GM18870 (cell line): Measurements from ENCODE around the gene NSUN4.
"Not testable (repeated sequence)": the region's sequence is repeated elsewhere in the genome, so short reads cannot be mapped to it uniquely, and the experiment has no call there.

Experiments used
- ATAC-seq: cut with Tn5 transposase; IDR thresholded peaks from one replicate; pipeline ENCODE4 v1.9.1; 2021; ENCODE audit warnings: moderate library complexity; ENCODE audit not compliant: unreplicated experiment

Gene NSUN4

DNA sequence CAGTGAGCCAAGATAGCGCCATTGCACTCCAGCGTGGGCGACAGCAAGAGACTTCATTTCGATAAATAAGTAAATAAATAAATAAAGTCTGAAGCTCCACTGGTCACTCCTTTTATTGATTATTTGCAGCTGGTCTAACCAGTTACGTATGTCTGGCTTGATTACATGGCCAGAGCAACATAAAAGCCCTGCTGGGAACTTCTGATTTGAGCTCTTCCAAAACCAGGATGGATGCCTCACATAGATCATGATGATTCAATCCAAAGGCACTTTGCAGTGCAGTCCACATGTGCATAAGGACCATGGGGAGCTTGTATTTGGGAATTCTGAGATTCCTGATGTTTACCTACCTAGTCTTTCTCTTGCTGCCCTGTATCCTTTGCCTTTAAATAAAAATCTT, 24.0 kb downstream of the NSUN4 start:
- ATAC-seq = no peak

DNA sequence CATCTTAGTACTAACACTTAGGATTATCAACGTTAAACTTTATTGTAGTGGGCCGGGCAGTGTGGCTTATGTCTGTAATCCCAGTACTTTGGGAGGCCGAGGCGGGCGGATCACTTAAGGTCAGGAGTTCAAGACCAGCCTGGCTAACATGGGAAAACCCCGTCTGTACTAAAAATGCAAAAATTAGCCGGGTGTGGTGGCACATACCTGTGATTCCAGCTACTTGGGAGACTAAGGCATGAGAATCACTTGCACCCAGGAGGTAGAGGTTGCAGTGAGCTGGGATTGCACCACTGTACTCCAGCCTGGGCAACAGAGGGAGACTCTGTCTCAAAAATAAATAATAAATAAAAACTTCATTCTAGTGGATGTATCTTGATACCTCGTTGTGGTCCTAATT, 25.2 kb downstream of the NSUN4 start:
- not testable (repeated sequence) for ATAC-seq

DNA sequence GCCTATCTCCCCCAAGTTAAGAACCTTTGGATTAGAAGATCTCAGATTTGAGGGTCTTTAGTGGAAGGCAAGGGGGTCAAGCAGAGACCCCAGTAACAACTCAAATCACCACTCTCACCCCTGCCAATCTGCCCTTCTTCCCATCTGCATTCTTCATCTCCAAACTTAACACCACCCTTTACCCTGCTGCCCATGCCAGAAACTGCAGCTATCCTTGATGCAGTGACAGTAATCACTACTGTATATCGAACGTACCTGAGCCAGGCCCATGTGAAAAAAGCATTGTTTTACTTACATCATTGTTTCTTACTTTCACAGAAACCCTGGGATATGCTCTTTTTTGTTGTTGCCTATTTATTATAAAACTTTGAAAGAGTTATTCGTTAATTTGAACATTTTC, 26.5 kb downstream of the NSUN4 start:
- ATAC-seq = no peak

DNA sequence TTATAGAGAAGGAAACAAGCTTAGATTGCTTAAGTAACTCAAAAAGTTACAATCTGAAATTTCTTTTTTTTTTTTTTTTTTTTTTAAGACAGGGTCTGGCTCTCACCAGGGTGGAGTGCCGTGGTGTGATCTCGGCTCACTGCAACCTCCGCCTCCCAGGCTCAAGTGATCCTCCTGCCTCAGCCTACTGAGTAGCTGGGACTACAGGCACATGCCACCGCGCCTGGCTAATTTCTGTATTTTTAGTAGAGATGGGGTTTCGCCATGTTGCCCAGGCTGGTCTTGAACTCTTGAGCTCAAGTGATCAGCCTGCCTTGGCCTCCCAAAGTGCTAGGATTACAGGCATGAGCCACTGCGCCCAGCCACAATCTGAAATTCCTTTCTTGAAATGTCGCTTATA, 27.1 kb downstream of the NSUN4 start:
- ATAC-seq = not testable (repeated sequence)

DNA sequence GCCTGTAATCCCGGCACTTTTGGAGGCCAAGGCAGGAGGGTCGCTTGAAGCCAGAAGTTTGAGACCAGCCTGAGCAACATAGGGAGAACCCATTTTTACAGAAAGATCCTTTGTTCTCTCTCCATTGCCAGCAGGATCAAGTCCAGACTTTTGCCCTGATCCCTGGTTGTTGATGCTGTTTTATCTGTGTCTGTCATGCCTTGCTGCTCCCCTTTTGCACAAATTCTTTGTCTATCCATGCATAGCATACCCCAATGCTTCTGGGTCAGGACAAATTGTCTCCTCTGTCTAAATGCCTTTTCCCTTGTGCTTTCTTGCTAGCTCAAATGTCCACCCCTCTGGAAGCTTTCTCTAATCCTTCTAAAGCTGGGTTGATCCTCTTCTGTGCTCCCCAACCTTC, 28.2 kb downstream of the NSUN4 start:
- no peak for ATAC-seq

DNA sequence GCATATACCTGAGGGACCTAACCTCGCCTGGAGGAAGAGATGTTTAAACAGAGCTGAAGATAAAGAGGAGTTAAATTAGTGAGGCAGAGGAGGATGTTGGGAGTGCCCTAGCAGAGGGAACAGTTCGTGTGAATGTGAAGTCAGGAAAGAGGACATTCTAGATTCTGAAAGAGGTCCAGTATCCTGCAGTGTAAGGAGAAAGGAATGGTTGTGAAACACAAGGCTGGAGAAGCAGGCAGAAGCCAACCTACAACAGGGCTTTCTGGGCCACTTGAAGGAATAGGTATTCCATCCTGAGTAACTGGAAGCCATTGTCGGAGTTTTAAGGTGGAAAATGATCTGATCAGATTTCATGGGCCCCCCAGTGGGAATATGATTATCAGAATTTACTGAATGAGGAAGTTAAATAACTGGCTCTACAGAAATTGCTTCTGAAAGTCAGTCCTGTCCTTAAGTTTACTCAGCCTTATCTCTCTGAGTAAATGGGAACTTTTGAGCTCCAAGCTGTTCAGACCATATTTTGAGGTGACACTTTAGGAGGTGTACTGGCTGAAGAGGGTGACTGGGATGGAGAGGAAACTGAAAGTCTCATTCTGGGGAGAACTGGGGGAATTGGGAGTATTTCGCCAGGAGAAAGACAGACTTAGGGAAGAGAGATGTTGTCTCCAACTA, 29.1 kb downstream of the NSUN4 start:
- no peak for ATAC-seq

DNA sequence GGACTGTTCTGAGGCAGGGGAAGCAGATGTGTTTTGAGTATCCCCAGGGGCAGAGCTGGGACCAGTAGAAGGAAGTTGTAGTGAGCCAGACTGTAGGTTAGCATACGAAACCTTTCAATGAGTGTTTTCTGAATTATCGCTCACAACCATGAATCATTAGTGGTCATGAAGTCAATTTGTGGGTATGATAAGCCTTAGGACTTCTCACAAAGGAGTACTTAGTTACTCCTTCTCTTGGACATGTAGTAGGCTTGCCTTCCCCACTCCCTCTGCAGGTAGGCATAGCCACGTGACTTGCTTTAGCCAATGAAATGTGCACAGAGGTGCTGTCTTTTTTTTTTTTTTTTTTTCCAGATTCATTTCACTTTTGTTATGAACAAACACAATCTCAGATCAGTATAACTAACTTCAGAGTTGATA, 29.6 kb downstream of the NSUN4 start:
- ATAC-seq = no peak

DNA sequence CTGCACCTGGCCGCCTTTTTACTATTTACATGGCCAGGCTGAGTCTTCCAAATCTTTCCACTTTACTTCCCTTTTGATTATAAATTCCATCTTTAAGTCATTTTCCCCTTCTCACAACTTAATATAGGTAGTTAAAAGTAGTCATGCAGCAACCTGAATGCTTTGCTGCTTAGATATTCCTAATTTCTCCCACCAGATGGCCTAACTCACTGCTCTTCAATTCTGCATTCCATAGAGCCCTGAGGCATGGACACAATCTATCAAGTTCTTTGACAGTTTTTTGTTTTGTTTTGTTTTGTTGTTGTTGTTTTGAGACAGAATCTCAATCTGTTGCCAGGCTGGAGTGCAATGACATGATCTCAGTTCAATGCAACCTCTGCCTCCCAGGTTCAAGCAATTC, 31.8 kb downstream of the NSUN4 start:
- no peak for ATAC-seq

DNA sequence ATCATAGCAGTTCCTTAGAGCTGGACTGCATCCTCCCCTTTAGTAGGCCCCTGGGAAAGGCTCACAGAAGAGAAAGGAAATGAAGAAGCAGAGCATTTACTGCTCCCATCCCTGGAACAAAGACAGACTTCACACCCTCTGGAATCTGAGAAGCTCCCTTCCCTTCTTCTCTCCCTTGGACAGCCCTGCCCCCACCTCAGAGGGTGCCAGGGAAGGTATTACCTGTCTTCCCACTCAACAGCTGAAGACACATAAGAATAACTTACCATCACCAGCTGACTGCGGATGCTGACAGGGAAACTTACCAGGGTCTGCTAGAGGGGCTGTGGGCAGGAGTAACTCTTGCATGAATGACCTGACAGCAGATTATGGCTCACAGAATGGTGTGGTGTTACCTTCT, 39.4 kb downstream of the NSUN4 start:
- ATAC-seq = no peak

DNA sequence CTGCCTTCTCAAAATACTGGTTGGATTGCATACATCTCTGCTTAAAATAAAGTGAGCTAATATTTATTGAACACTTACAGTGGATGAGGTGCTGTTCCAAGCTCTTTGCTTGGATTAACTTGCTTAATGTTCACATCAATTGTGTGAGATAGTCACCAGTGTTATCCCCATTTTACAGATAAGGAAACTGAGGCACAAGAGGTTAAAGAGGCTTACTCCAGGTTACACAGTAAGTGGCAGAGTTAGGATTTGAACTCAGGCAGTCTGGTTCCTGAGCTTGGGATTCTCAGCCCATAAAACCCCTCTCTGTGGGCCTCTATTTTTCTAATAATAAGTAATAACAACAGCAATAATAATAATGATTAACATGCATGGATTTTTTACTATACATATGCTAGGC, 39.9 kb downstream of the NSUN4 start:
- ATAC-seq = no peak

DNA sequence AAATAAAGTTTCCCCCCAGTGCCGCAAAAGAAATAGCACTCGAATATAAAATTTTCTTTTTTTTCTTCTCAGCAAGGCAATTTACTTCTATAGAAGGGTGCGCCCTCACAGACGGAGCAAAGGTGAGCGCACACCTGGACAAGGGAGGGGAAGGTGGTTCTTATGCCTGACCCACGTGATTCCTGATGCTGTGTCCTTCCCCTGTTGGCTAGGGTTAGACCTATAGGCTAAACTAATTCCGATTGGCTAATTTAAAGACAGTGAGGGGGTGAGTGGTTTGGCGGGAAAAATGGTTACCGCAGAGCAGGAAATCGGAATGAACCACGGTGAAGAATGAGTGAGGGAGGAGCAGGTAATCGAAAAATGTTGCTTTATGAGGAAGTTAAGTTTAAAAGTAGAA, 52.9 kb downstream of the NSUN4 start:
- ATAC-seq = no peak

DNA sequence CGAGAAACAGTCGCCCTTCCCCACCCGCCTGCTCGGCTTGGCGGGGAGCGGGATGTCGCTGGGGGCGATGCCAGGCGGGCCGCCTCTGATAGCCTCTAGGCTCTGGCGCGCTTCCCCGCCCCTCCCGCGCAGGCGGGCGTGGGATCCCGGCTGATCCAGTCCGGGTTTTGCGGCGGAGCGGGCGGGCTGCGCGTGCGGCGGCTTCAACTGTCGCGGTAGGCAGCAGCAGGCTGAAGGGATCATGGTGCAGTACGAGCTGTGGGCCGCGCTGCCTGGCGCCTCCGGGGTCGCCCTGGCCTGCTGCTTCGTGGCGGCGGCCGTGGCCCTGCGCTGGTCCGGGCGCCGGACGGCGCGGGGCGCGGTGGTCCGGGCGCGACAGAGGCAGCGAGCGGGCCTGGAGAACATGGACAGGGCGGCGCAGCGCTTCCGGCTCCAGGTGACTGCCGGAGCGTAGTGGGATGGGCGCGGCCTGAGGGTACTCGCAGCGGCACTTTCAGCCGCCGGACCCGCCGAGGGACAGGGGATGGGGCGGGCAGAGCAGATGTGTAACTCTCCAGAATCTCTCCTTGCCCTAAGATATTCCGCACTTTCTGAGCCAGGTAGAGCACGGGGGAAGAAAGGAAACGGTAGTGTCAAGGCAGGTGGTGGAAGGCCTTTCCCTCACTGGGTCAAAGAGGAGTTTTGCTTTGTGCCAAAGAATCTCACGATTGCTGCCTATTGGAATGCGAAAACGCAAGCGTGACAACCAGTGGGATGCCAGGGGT, 53.7 kb downstream of the NSUN4 start, which contains the start of gene FAAH:
Gene FAAH, plus strand, starts transcription at position 210 of the 764 bp plus-strand sequence. Its CDS starts 32 bp downstream, at position 242.
- ATAC-seq = no peak

DNA sequence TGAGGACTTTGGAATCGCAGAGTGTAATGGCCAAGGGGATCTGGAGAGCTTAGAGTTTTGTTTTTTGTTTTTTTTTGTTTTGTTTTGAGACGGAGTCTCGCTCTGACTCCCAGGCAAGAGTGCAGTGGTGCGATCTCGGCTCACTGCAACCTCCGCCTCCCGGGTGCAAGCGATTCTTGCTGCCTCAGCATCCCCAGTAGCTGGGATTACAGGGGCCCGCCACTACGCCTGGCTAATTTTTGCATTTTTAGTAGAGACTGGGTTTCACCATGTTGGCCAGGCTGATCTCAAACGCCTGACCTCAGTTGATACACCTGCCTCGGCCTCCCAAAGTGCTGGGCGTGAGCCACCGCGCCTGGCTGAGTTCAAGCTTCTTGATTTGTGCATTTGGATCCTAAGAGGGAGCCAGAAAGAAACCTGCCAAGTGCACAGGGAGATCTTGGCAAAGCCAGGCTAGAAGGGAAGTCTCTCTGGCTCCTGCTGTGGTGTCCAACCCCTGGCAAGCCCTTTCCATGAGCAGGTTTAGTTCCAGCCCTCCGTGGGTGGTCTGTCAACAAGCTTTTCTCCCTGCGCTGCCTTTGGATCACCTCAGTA, 54.4 kb downstream of the NSUN4 start:
- no peak for ATAC-seq

DNA sequence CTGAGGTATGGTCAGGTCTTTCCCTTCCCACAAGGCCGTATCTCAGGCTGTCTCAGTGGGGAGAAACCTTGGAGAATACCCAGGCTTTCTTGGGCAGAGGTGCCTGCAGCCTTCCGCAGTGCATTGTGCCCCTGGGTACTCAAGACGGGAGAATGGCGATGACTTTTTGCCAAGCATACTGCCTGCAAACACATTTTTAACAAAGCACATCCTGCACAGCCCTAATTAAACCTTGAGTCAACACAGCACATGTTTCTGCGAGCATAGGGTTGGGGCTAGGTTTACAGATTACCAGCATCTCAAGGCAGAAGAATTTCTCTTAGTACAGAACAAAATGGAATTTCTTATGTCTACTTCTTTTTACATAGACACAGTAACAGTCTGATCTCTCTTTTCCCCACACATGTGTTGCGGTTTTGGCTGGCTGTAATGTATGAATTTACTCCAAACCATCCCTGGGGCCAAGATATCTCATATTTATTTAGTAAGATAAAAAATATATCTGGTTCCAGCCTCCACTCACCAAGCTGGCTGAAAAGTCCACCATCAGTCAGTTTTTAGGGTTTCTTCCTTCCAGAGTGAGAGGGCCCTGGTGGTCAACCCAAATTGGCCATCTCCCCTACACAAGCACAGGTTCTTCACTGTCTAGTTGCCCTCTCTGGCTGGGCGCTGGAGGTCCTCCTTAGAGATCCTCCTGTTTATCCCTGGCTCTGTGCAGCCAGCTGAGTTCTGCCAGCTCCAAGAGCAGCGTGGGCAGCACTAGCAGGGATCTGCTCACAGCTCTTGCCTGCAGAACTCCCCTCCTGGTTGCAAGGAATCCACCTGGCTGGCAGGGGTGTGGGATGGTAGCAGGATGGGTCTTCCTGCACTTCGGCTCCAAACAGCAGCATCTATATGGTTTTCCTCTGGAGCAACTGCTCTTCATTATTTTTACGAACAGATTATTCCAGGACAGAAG, 56.1 kb downstream of the NSUN4 start:
- ATAC-seq = no peak

DNA sequence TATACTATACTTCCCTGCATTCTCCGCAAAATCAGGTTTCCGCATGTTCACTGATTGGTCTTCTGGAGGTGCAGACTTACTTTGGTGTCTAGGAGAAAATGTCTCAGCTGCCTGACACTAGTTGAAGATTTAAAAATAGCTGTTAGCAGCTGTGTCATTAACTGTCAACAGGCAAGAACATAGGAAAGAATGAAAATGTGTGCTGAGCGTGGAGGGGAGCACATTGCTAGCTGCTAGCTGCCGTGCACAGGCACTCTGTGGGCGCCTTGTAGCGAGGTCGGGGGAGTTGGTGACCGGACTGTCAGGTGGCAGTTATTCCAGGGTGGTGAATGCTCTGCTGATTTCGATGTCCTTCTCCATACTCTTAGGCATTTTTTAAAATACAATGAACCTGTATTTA, 58.7 kb downstream of the NSUN4 start:
- ATAC-seq = no peak

DNA sequence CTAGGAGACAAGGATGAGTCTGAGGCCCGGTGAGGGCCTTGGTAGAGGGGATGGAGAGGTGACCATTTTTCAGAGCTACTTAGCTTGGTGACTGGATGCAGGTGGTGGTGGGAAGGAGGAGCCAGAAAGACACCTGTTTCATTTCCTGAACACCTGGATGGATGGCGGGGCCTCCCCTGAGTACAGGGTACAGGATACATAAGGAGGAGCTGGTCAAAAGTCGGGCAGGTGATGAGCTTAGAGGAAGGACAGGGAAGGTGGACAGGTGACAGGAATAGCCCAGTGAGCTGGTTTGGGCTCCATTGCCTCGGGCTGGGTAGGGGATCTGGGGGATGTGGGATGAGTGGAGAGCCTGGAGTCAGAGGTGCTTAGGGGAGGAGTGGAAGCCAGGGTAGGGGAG, 59.8 kb downstream of the NSUN4 start:
- ATAC-seq = no peak

DNA sequence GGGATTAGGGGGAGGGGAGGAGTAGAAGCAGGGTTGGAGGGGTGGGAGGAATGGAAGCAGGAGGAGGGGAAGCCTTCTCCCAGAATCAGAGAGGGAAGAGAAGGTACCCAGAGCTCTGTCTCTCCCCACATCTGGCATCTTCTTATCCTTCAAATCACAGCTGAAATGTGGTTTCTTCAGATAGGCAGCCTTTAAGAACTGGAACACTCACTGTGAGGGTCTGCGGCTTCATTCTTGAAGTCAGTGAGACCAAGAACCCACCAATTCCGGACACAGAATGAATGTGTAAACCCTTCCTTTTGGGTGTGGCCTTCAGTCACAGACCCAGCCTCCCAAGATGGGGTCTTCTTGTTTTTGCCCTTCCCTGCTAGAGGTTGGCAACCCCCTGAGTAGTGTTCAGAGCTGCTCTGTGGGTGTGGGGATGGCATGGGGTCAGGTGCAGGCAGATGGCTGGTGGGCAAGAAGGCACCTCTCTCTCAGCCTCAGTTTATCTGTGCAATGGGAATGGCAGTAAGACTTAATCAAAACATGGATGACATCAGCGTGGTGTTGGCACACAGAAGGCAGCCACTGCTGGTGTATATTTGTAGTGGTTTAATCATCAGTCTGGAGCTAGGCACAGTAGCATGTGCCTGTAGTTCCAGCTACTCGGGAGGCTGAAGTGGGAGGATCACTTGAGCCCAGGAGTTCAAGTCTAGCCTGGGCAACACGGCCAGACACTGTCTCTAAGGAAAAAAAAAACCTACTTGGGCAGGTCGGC, 60.7 kb downstream of the NSUN4 start:
- ATAC-seq = no peak

DNA sequence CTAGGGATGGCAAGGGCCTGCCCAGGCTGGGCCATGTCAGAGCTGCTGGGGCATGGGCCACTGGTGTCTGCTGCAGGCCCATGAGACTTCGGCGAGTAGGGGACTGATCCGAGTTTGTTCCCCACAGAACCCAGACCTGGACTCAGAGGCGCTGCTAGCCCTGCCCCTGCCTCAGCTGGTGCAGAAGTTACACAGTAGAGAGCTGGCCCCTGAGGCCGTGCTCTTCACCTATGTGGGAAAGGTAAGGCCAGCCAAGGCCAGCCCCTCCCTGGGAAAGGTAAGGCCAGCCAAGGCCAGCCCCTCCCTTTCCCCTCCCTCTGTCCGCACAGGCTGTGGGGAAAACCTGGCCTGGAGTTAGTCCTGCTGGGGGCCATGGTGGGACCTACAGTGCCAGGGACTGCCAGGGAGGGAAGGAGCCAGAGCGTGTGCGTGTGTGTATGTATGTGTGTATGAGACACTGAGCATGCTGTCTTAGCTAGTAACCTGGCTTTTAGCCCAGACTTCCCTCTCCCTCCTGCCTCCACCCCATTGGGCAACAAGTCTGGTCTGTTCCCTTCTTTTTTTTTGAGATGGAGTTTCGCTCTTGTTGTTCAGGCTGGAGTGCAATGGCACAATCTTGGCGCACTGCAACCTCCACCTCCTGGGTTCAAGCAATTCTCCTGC, 61.5 kb downstream of the NSUN4 start:
- ATAC-seq = no peak

DNA sequence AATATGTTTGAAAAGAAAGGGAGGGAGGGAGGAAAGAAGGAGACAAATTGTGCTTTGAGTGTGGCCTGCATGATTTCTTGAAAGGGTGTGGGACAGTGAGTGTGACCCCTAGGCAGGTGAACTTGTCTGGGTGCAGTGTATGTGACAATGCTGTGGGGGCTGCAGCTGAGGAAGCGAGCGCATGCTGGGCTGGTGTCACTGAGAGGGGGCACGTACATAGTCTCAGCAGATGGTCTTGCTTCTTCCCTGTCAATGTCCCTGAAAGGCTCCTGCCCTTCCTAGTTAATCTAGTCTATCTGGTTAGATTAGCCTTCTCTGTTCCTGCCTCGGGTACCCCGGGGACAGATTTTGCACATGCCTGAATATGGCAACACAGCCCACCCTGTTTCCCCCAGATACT, 63.3 kb downstream of the NSUN4 start:
- no peak for ATAC-seq
